Pancreas (tissue), 10 donors: ENCODE measurements around the gene MOBP. TPM values are rescaled to one million over a fixed set of nuclear protein-coding genes. Genes with fewer than 3 reads are reported as not detected.
A peak's percentile ranks its signal among the peaks of the same experiment; 100 is the strongest.

ENCODE experiments used
- ATAC-seq, 4 donors: fragments of 200-7000 bp; cut with Tn5 transposase; one replicate each; pipeline versions ENCODE4 v1.8.0 to v1.9.1; 2020; ENCODE audit warnings: mild to moderate bottlenecking in 4 of 4, moderate library complexity in 4 of 4
- DNase-seq, 6 donors: peaks; one replicate each; pipeline ENCODE4 v3.0.0-alpha.2; 2020
- FAIRE-seq: peaks from 2 replicates; lab custom pipeline; 2012; peaks lifted over from hg19 to GRCh38; lab: Jason Lieb, UNC
- H3K27ac ChIP-seq, 4 donors: fragments of 200-600 bp; sonication (generic); 1 replicate in 3 of 4; 2 replicates in 1 of 4; pipeline versions ENCODE4 v1.5.0 to v1.8.0; 2020
- H3K27me3 ChIP-seq, 4 donors: fragments of 200-600 bp; one replicate each; pipeline ENCODE4 v1.8.0; 2021
- H3K36me3 ChIP-seq, 3 donors: fragments of 200-600 bp; sonication (generic) in 1 of 3; one replicate each; pipeline versions ENCODE4 v1.5.0 to v1.8.0; 2020 to 2021
- H3K4me1 ChIP-seq, 3 donors: fragments of 200-600 bp; one replicate each; pipeline ENCODE4 v1.8.0; 2021
- H3K4me3 ChIP-seq, 4 donors: fragments of 200-600 bp; sonication (generic) in 2 of 4; one replicate each; pipeline versions ENCODE4 v1.5.0 to v1.8.0; 2020 to 2021
- H3K9me3 ChIP-seq, 4 donors: fragments of 200-600 bp; one replicate each; pipeline ENCODE4 v1.8.0; 2021
- WGBS, 2 donors: extraction: QIAGEN DNeasy Blood & Tissue Kit; methylation state at CpG; one replicate each; pipeline ENCODE4 v1.1.7; 2013; 5-methylcytosine and 5-hydroxymethylcytosine counted together
- intact Hi-C, 3 donors: fragments of 100-400 bp; cut with DNase I; formaldehyde crosslinking; loops; one replicate each; pipeline versions ENCODE4 v1.11.1 to v1.14.2; 2022
- polyA plus RNA-seq, 2 donors: library from polyadenylated mRNA; stranded (reverse); fragments of 200-250 nt; gene quantifications; one replicate each; pipeline ENCODE4 v1.2.3, GENCODE V29; 2013
- total RNA-seq, 6 donors: library from RNA; stranded (reverse); fragmentation: NEBNext Ultra II Directional in 4 of 6; extraction: Animal tissue kit (Norgen Biotek cat#: 25700) in 4 of 6; gene quantifications; one replicate each; pipeline versions ENCODE4 v1.2.1 to v1.2.4, GENCODE V29; 2021 to 2023
- TF ChIP-seq, protein P1 (sequence below), 4 donors: fragments of 200-600 bp; sonication (generic) in 3 of 4; IDR thresholded peaks; one replicate each; pipeline versions ENCODE4 v1.5.0 to v1.8.0; 2021; ENCODE audit warnings: antibody characterized with exemption in 4 of 4
- donor health status: healthy with polysubstance abuse.
- donor health status: DM: no; HTN: no; CAD: no; lungs with moderate emphysema.
- donor health status: DM: no; HTN: no; CAD: no.
- donor health status: control.
- donor health status: control.
- donor health status: Bipolar disorder and iron deficiency.
- donor health status: DM: yes; HTN: yes; CAD: no.
- donor health status: DM: no; HTN: no; CAD: no.
- donor health status: DM: no; HTN: no; CAD: no.
- donor health status: DM: yes; HTN: yes; CAD: no.

MOBP gene
- total and polyA plus RNA-seq, 8 donors: not detected

DNA sequence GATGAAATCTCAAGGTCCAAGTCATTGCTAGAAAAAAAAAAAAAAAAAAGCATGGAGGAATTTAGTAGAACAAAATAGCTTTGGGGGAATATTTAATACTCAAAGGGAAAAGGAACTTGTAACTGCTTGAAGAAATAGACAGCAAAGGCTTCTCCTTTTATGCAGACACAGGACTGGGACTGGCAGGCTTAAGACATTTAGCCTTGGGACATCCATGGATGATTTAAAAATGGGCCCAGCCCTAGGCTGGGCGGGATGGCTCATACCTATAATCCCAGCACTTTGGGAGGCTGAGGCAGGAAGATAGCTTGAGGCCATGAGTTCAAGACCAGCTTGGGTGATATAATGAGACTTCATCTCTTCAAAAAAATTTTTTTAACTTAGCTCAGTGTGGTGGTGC is 41.2 kb upstream of the MOBP start:
- TF ChIP-seq, protein P1, sequence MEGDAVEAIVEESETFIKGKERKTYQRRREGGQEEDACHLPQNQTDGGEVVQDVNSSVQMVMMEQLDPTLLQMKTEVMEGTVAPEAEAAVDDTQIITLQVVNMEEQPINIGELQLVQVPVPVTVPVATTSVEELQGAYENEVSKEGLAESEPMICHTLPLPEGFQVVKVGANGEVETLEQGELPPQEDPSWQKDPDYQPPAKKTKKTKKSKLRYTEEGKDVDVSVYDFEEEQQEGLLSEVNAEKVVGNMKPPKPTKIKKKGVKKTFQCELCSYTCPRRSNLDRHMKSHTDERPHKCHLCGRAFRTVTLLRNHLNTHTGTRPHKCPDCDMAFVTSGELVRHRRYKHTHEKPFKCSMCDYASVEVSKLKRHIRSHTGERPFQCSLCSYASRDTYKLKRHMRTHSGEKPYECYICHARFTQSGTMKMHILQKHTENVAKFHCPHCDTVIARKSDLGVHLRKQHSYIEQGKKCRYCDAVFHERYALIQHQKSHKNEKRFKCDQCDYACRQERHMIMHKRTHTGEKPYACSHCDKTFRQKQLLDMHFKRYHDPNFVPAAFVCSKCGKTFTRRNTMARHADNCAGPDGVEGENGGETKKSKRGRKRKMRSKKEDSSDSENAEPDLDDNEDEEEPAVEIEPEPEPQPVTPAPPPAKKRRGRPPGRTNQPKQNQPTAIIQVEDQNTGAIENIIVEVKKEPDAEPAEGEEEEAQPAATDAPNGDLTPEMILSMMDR (IDR thresholded peaks at IDR 0.05): no peak
- 0 to 87% methylated on average over 1 of the region's 1 CpG for WGBS, 2 donors
- ATAC-seq: no peak
- Histone ChIP-seq H3K9me3 (no peaks in the 10 kb centered on the region), H3K4me3 (no peak overlapping the region), H3K27me3 (no peaks in the 10 kb centered on the region), H3K27ac (no peak overlapping the region), H3K4me1 (no peaks in the 10 kb centered on the region), H3K36me3 (no peaks in the 10 kb centered on the region)
- FAIRE-seq: no peak
- DNase-seq: no peak
- intact Hi-C loops: no loop called here

DNA sequence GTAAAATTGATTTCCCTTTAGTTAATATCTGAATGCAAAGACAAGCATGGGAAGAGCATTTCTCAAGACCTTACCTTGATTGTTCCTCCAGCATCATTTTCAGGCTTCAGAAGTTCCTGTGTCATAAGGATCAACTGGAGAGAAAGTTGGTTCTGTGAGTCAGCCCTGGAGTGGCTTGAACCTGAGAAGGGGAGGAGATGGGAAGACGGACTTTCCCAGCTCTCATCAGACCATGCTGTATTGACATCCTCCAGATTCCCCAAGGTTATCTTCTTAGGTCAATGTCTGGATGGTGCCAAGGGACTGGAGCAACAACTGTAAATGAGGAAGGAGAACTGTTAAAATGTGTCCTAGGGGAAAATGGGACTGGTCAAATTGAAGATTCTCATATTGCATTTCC is 40.0 kb upstream of the MOBP start:
- FAIRE-seq: no peak
- Histone ChIP-seq H3K27ac (no peak overlapping the region), H3K9me3 (no peaks in the 10 kb centered on the region), H3K4me3 (no peak overlapping the region), H3K4me1 (no peaks in the 10 kb centered on the region), H3K27me3 (no peaks in the 10 kb centered on the region), H3K36me3 (no peaks in the 10 kb centered on the region)
- TF ChIP-seq, protein P1 (IDR thresholded peaks at IDR 0.05): no peak
- intact Hi-C loops: no loop called here
- WGBS, 2 donors: 73 to 100% methylated on average over 1 of the region's 1 CpG
- ATAC-seq: no peak
- DNase-seq: no peak

DNA sequence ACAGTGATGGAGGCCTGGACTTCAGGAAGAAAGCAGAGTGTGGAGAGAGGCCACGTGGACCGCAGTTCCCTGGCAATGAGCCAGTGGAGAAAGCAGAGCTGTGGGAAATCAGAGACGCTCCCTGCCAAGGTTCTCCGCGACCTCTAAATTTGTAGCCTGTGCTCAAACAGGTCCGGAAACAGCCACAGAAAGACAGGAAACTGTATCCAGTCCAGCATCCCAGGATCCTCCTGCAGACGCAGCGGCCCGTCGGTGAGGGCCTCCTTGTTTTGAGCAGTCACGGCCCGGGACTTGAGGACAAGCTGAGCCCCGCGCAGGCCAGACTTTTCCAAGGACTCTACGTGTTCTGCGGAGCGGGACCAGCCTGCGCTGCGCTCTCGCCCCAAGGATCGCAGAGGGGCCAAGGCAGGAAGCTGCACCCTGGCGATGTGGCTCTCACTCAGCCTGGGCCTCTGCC is 38.7 kb upstream of the MOBP start:
- Histone ChIP-seq H3K9me3 (no peaks in the 10 kb centered on the region), H3K36me3 (no peaks in the 10 kb centered on the region), H3K27me3 (no peaks in the 10 kb centered on the region), H3K27ac (no peak overlapping the region), H3K4me3 (no peak overlapping the region), H3K4me1 (no peaks in the 10 kb centered on the region)
- ATAC-seq (no peak), DNase-seq (no peak), FAIRE-seq (no peak)
- TF ChIP-seq, protein P1 (IDR thresholded peaks at IDR 0.05): no peak
- WGBS, 2 donors: 65 to 66% methylated on average over 22 of the region's 22 CpGs
- intact Hi-C loops: no loop called here

DNA sequence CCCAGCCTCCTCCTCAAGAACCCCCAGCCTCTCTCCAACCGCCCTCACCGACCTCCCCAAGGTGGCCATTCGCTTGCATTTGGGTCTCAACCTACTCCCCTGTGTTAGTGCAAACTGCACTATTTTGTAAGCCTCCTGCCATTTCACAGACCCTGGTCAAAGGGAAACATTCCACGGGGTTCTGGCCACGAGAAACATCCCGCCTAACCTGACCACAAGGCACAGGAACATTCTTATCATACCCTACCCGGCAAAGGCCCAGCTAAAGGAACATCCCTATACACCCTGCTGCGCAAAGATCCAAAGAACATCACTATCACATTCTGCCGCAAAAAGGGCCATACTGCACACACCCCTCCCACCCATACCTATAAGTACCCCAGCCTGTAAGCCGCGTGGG is 38.0 kb upstream of the MOBP start:
- no peak overlapping the region for H3K27ac ChIP-seq
- DNase-seq (peak in 1 of 6 donors; percentile 1), ATAC-seq (no peak), FAIRE-seq (no peak)
- TF ChIP-seq, protein P1 (IDR thresholded peaks at IDR 0.05): no peak
- H3K9me3 ChIP-seq: no peaks in the 10 kb centered on the region
- no peak overlapping the region for H3K4me3 ChIP-seq
- 77 to 80% methylated on average over 11 of the region's 11 CpGs for WGBS, 2 donors
- H3K4me1 ChIP-seq: no peaks in the 10 kb centered on the region
- no peaks in the 10 kb centered on the region for H3K36me3 ChIP-seq
- H3K27me3 ChIP-seq: no peaks in the 10 kb centered on the region
- intact Hi-C loops: no loop called here

DNA sequence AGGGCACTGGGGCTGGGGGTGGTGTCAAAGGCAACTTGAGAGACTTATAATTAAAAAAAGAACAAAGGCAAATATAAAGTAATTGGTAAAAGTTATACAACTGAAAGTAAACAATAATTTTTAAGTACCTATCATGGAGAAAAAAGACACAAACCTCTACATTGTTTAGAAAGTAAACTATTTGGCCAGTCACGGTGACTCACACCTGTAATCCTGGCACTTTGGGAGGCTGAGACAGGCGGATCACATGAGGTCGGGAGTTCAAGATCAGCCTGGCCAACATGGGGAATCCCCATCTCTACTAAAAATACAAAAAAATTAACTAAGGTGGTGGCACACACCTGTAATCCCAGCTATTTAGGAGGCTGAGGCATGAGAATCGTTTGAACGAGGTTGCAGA is 35.1 kb upstream of the MOBP start:
- Histone ChIP-seq H3K9me3 (no peaks in the 10 kb centered on the region), H3K4me1 (no peaks in the 10 kb centered on the region), H3K36me3 (no peaks in the 10 kb centered on the region), H3K27me3 (no peaks in the 10 kb centered on the region), H3K27ac (no peak overlapping the region), H3K4me3 (no peak overlapping the region)
- no peak for ATAC-seq
- intact Hi-C loops: no loop called here
- WGBS, 2 donors: 81 to 86% methylated on average over 5 of the region's 5 CpGs
- no peak for DNase-seq
- no peak for FAIRE-seq
- TF ChIP-seq, protein P1 (IDR thresholded peaks at IDR 0.05): no peak
